Stimulated activated CD4-positive, alpha-beta T cell treated with anti-CD3 and anti-CD28 coated beads, Interleukin-15, amount 100 ng/mL, for 1 hour (primary cell): ENCODE measurements around the gene CAMTA1.

Experiments used
- DNase-seq, 2 donors: peaks; one replicate each; pipeline ENCODE4 v3.0.0-alpha.2; 2020; ENCODE audit warnings: low read depth in 1 of 2, low spot score in 1 of 2

The CAMTA1 gene

DNA sequence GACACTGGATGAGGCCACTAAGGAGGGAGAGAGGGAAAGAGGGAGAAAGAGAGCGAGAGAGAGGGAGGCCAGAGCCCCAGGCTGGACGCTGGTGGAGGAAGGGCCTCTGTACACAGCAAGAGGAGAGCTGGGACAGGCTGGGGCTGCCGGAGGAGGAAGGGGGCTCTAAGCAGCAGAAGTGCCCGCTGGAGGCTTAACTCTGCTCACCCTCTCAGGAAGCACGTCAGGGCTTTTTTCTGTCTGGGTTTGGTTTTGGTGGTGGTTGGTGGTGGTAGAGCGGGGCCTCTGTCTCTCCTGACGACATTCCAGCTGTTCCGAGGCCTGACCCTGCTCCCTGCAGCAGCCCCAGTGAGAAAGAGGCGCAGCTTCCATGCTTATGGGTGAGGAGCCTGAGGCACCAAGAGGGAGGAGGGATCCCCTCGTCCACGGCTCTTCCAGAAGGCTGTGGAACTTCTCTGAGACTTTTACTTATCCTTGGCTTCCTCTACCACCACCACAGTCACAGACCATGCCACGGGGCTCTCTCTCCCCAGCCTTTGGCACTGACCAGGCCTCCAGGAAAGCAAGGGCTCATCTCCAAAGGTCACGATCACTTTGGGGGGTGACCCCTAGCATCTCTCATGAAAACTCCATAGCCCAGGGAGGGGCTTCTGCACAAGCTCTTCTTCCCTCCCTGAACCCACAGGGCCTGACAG is 849.4 kb downstream of the CAMTA1 start:
- DNase-seq = no peak

DNA sequence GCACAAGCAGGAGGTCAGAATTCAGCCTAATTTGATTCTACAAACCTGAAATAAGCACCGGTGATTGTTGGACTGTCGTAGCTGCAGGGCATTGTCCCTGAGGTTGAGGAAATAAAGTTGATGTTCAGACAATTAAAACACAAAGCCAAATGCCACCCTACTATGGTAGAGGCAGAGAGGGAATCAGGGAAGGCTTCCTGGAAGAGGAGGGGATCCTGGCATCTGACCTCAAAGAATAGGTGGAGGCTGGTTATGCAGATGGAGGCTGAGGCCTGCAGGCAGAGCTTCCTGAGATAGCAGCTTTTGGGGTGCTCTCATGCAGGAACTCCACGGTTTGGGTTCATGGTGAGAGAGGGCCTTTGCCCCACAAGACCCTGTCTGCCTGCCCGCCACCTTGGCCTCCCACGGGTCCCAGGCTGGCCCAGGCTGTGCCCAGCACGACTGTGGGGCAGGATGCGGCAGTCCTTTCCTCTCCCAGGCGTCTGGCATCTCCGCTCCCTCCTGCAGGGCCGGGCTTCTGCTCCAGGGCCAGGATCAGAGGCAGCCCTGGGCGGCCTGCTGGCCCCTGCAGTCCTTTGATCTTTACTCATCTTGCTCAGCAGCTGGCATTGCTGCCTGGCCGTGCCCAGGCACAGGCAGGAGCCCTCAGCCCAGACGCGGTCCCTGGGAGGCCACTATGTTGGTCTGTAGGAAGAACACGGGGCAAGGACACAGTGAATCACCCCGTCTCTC is 851.7 kb downstream of the CAMTA1 start:
- DNase-seq = no peak

GRCh38 chr1:7638078-7638477 is 852.8 kb downstream of the CAMTA1 start:
- no peak for DNase-seq

DNA sequence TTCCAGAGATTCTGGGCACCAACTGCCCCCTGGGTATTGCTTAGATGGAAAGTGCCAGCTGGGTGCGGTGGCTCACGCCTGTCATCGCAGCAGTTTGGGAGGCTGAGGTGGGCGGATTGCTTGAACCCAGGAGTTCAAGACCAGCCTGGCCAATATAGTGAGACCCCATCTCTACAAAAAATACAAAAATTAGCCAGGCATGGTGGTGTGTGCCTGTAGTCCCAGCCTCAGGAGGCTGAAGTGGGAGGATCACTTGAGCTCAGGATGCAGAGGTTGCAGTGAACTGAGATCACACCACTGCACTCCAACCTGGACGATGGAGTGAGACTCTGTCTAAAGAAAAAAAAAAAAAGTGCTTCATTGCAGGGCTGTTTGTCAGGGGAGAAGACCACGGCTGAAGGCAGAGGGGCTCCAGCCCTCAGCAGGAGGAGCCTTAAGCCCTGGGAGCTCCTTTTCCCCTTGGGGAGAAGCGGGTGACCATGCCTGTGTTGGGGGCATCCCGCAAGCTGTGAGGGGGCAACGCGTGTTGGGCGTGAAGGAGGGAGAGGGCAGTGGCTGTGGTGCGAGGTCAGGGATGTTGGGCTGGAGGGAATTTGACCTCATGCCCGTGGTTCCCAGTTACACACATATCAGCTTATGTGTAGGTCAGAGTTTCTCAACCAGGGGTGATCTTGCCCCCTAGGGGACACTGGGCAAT is 854.3 kb downstream of the CAMTA1 start:
- DNase-seq = no peak

GRCh38 chr1:7640350-7640749 is 855.1 kb downstream of the CAMTA1 start:
- DNase-seq = no peak

DNA sequence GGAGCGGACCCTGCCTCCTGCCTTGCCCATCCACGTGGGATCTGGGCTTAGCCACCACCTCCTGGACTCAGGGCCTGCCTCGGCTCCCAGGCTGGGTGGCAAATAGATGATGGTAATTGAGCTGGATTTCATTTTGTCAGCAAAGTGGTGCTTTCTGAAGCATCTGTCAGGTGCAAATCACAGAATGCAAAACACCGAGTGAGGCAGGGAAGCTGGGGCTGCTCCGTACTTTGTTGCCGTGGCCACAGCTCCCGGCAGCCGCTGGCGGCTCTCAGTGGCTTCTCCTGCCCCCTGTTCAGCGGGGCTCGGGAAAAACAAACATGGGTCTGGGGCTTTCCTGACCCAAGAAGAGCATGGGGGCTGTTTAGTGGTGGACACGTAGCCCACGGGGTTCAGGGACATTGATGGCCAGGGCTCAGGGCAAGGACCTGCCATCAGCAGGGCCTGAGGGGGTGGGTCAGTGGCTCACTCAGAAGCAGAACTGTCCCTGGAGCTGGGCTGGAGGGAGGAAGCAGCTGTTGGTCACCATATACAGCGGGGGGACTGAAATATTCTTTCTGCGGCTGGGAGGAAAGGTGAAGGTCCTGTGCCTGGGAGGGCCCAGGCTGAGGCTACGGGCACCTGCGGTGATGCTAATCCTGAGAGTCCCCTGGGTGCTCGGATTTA is 855.8 kb downstream of the CAMTA1 start:
- no peak for DNase-seq

- DNase-seq = no peak
These were observed 856.5 kb downstream of the CAMTA1 start for GRCh38 chr1:7641587-7642417.

GRCh38 chr1:7642418-7642704 is 857.1 kb downstream of the CAMTA1 start:
- DNase-seq = no peak

- DNase-seq = no peak
These were observed 857.7 kb downstream of the CAMTA1 start for GRCh38 chr1:7642781-7643529.

DNA sequence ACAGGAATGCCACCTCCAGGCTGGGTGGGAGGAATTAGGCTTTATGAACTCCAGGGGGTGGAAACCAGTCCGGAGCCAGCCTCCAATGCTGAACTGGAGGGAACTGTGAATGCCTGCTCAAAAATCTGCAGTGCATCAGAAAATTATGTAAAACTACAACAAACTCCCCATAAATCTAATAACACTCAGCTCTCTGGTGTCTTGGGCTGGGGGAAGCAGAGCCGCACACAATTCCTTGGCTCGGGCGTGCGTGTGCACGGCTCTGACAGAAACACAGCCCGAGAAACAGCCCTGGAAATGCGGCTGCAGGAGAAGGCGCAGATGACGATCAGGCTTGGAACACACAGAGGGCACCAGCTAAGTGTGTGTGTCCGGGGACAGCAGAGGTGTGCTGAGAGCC is 858.3 kb downstream of the CAMTA1 start:
- no peak for DNase-seq

- DNase-seq = no peak
These were observed 858.8 kb downstream of the CAMTA1 start for GRCh38 chr1:7644086-7644485.

DNA sequence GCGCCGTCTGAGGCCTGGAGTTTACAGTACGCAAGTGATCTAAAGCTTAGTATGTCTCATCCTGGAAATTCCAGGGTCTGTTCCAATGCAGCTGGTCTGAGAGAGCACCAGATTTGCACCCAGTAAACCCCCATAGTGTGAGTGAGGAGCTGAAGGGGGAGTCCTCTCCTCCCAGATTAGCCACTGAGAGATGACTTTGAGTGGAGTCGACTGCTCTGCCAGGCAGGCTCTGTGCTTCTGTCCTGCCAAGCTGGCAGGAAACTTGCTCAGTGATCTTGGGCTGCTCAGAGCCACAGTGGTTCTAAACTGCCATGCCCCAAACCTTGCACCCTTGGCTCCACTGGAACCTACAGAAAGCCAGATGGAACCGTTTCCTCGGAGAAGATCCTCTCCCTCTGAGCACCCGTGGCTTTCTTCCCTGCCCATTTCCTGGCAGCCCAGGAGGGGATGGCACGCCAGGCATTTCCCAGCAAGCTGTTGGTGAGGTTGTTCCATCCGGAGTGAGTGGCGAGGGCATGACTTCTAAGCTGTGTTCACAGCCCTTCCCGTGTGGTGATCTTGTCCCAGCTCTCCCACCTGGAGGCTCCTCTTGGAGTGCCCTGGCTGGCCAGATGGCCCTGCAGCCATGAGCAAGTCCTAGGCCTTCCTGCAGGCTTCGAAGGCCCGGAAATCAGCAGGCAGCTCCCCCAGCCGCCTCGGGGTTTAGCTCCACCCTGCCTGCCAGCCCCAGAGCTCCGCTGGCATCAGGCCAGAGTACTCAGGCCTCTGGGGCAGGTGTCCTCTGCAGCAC is 859.9 kb downstream of the CAMTA1 start:
- no peak for DNase-seq

DNA sequence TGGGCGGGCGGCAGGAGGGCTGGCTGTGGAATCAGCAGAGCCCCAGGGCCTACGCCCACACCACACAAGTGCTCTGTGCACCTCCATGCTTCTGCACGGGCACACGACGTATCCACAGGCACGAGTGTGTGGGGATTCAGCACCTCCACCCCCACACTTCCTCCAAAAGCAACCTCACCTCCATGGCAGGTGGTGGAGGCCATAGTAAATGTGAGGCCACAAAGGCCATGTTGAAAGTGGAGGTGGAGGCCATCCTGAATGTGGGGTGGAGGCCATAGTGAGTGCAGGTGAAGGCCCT is 860.4 kb downstream of the CAMTA1 start:
- no peak for DNase-seq

- DNase-seq = no peak
These were observed 860.9 kb downstream of the CAMTA1 start for GRCh38 chr1:7646164-7646563.

GRCh38 chr1:7646981-7647901 is 862.0 kb downstream of the CAMTA1 start:
- DNase-seq = peak; percentile 39 to 64

DNA sequence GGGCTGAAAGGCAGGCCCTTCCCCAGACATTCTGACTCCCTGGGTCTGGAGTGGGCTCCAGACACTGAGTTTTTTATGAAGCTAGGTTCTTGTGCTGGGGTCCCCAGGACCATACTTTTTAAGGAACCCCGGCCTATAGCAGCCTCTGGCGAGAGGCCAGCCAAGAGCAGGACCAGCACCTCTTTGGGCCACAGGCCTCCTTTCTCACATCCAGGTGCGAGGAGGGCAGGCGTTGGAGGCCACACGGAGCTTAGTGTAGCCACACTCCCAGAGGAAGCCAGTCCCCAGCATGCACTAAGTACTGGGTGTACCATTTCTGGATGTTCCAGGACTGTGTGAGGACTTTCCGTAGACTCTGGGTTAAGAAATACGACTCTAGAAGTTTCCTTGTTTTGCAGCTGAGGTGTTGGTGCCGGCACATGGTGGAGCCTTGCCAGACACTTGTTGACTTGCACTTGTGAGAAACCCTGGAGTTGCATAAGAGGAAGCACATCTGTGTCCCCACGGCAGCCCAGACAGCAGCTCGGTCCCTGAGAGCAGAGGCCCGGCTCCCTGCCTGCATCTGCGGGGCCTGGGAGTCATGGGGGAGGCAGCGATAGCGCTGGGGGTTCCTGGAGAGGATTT is 863.6 kb downstream of the CAMTA1 start:
- no peak for DNase-seq

DNA sequence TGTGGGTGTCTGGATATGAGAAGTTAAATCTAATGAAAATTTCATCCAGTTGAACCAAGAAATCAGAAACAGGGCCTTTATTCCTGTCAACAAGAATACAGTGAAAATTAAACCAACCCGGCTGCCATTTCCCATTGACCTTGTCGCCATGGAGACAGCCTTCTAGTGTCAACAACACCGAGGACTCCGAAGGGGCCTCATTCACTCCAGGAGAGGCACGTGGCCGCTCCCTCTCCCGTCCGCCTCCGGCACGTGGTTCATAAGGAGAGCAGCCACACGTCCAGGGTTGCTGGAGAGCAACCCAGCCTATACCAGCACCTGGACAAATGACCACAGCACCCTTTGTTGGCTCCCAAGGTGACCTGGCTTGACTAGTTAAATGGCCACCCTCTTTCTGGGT is 865.5 kb downstream of the CAMTA1 start:
- no peak for DNase-seq

DNA sequence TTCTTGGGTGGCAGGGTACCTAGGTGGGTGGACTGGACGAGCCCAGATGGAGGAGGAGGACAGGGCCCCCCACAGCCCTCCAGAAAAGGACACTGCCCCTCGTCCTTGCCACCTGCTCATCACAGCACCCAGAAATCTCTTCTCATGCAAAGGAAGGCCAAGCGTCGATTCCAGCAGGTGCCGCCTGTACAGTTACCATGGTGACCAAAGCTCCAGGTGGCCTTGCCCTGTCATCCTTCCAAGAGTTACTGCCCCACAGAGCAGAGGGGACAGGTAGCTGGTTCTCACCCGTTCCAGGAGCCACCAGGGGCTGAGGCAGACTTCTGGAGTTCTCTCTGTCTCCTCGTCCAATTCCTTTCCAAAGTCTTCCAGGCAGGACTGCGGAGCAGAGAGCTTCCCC is 865.9 kb downstream of the CAMTA1 start:
- no peak for DNase-seq
